Measurements from ENCODE around the gene NEU2.

NEU2 gene

GRCh38 chr2:233032551-233033320 lies at the start of gene NEU2:
TSS of gene NEU2 (plus strand) at chr2:233032672. CDS start at chr2:233032672, 0 bp downstream.
- no peaks in the 10 kb centered on the region for H3K9me3 Mint-ChIP-seq
- peaks cover 6% of the 10 kb centered on the region for H3K27me3 Mint-ChIP-seq (ENCODE audit: low read depth)
- H3K27ac Mint-ChIP-seq = no peak within 1 kb of the TSS
- no peaks in the 10 kb centered on the region for H3K36me3 Mint-ChIP-seq (ENCODE audit: low read depth)
- no peaks in the 10 kb centered on the region for H3K4me1 Mint-ChIP-seq (ENCODE audit: low read depth)
- no peak within 1 kb of the TSS for H3K4me3 Mint-ChIP-seq
- no peak for DNase-seq (ENCODE audit: low spot score)

GRCh38 chr2:232982926-232983668 lies 49.4 kb upstream of the NEU2 start:
- DNase-seq (ENCODE audit: low spot score) = no peak
- no peak overlapping the region for H3K4me3 Mint-ChIP-seq
- no peaks in the 10 kb centered on the region for H3K36me3 Mint-ChIP-seq (ENCODE audit: low read depth)
- H3K27ac Mint-ChIP-seq = no peak overlapping the region
- H3K9me3 Mint-ChIP-seq = no peaks in the 10 kb centered on the region
- H3K27me3 Mint-ChIP-seq (ENCODE audit: low read depth) = peaks cover 8% of the 10 kb centered on the region
- H3K4me1 Mint-ChIP-seq (ENCODE audit: low read depth) = no peaks in the 10 kb centered on the region

DNA sequence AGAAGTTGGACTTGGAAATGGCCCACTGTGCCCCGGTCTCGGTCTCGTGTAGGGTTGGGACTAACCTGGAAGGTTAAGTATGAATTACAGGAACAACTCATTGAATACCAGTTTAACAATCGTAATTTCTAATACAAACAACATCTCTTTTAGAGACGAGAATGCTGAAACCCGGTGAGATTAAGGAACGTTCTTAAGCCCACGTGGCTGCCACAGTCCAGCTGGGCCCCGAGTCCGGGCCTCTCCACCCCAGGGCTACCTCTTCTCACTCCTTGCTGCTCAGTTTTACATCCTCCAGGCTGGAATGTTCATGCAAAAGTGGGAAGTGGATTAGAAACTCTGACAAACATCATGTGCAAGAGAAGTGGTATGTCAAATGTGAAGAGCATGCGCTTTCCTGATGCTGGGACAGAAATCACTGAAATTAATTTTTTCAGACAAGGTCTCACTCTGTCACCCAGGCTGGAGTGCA lies 48.8 kb upstream of the NEU2 start:
- DNase-seq (ENCODE audit: low spot score) = no peak
- Mint-ChIP-seq H3K4me3 (no peak overlapping the region), H3K4me1 (ENCODE audit: low read depth) (no peaks in the 10 kb centered on the region), H3K9me3 (no peaks in the 10 kb centered on the region), H3K36me3 (ENCODE audit: low read depth) (no peaks in the 10 kb centered on the region), H3K27ac (no peak overlapping the region), H3K27me3 (ENCODE audit: low read depth) (peaks cover 10% of the 10 kb centered on the region)

DNA sequence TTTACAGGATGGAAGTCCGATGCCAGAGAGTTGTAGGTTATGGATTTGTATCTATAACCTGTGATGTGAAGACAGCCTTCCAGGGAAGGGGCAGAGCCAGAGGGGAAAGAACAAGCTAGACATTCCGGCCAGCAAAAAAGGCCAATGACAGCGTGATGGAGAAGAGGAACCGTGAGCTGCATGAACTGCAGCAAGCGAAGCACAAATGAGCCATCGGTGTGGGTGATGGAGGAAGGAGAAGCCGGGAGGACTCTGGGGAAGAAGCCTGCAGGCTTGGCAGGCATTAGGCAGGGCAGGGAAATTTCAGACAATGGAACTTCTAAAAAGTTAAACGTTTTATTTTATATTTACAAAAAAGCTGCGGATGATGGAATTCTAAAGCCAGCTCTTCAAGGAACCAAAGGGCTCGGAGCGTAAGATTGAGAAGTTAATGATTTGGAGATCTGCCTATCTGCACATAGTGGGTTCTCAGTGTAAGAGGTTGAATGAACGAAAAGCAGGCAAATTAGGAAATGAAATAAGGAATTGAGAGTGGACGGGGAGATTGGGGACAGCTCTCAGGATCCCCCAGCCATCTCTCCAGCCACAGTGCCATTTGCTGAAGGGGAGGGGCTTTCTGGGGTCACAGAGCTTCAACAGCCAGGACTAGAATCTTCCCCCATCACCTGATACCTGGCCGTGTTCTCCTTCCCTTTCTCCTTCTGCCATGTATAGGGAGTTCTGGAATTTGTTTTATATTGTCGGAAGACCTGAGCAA lies 47.8 kb upstream of the NEU2 start:
- no peak overlapping the region for H3K27ac Mint-ChIP-seq
- DNase-seq (ENCODE audit: low spot score) = no peak
- no peaks in the 10 kb centered on the region for H3K4me1 Mint-ChIP-seq (ENCODE audit: low read depth)

DNA sequence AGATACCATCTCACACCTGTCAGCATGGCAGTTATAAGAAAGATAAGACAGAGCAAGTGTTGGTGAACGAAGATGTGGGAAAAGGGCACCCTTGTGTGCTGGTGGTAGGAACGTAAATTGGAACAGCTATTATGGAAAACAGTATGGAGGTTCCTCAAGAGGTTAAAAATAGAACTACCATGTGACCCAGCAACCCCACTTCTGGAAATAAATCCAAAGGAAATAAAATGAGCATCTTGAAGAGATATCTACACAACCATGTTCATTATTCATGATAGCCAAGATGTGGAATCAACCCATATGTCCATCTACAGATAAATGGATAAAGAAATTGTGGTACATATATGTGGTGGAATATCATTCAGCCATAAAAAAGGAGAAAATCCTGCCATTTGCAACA lies 46.3 kb upstream of the NEU2 start:
- Mint-ChIP-seq H3K9me3 (no peaks in the 10 kb centered on the region), H3K36me3 (ENCODE audit: low read depth) (no peaks in the 10 kb centered on the region), H3K27me3 (ENCODE audit: low read depth) (peaks cover 24% of the 10 kb centered on the region), H3K27ac (no peak overlapping the region), H3K4me3 (no peak overlapping the region), H3K4me1 (ENCODE audit: low read depth) (no peaks in the 10 kb centered on the region)
- no peak for DNase-seq (ENCODE audit: low spot score)

More for the DNA sequence above, 47.8 kb upstream of the NEU2 start:
- no peaks in the 10 kb centered on the region for H3K36me3 Mint-ChIP-seq (ENCODE audit: low read depth)
- H3K4me3 Mint-ChIP-seq = no peak overlapping the region
- H3K27me3 Mint-ChIP-seq (ENCODE audit: low read depth) = peaks cover 16% of the 10 kb centered on the region
- no peaks in the 10 kb centered on the region for H3K9me3 Mint-ChIP-seq

GRCh38 chr2:232993231-232993821 lies 39.1 kb upstream of the NEU2 start:
- peaks cover 20% of the 10 kb centered on the region for H3K27me3 Mint-ChIP-seq (ENCODE audit: low read depth)
- no peaks in the 10 kb centered on the region for H3K9me3 Mint-ChIP-seq
- no peaks in the 10 kb centered on the region for H3K4me1 Mint-ChIP-seq (ENCODE audit: low read depth)
- DNase-seq (ENCODE audit: low spot score) = no peak
- no peak overlapping the region for H3K27ac Mint-ChIP-seq
- no peaks in the 10 kb centered on the region for H3K36me3 Mint-ChIP-seq (ENCODE audit: low read depth)
- no peak overlapping the region for H3K4me3 Mint-ChIP-seq

GRCh38 chr2:232994446-232994845 lies 38.0 kb upstream of the NEU2 start:
- no peak overlapping the region for H3K4me3 Mint-ChIP-seq
- H3K27me3 Mint-ChIP-seq (ENCODE audit: low read depth) = peaks cover 14% of the 10 kb centered on the region
- no peaks in the 10 kb centered on the region for H3K4me1 Mint-ChIP-seq (ENCODE audit: low read depth)
- H3K9me3 Mint-ChIP-seq = no peaks in the 10 kb centered on the region
- no peak overlapping the region for H3K27ac Mint-ChIP-seq
- no peak for DNase-seq (ENCODE audit: low spot score)
- H3K36me3 Mint-ChIP-seq (ENCODE audit: low read depth) = no peaks in the 10 kb centered on the region

DNA sequence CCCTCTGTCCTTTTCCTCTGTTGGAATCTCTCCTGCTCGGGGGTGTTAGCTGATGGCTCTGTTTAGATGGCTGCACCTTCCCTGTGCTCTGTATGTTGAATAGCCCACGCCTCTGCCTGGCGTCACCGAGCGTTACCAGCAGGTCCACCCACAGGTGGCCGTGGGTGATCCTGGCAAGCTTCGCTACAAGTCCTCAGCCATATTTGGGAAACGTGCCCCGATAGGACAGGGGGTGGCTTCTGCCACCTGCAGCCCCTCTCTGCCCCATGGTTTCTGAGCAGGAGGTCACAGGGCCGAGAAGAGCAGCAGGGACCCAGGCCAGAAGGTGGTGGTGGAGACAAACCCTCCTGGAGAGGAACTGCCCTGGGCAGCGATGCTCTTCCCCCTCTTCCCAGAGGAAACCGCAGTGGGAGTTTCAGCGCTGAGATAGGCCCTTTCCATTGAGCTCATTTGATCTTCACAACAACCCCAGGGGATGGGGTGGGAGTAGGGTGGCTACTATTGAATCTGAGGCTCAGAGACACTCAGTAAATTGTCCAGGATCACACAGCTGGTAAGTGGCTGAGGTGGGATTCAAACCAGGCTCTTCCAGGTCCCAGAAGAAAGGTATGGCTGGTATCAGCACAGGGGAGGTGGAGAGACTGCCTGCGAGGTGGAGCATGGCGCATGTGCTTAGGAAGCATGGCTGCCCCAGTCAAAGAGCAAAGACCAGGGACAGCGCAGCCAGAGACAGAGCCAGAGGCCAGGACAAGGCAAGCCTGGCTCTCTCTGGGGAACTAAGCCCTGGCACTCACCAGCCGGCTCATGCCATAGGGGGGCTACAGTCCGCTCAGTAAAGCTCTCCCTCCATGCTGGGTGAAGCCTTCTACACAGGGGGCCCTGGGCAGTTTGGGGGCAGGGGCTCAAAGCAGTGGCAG lies 34.5 kb upstream of the NEU2 start:
- H3K27me3 Mint-ChIP-seq (ENCODE audit: low read depth) = no peaks in the 10 kb centered on the region
- no peaks in the 10 kb centered on the region for H3K36me3 Mint-ChIP-seq (ENCODE audit: low read depth)
- H3K9me3 Mint-ChIP-seq = no peaks in the 10 kb centered on the region
- H3K4me1 Mint-ChIP-seq (ENCODE audit: low read depth) = no peaks in the 10 kb centered on the region
- no peak overlapping the region for H3K27ac Mint-ChIP-seq
- H3K4me3 Mint-ChIP-seq = no peak overlapping the region
- no peak for DNase-seq (ENCODE audit: low spot score)

DNA sequence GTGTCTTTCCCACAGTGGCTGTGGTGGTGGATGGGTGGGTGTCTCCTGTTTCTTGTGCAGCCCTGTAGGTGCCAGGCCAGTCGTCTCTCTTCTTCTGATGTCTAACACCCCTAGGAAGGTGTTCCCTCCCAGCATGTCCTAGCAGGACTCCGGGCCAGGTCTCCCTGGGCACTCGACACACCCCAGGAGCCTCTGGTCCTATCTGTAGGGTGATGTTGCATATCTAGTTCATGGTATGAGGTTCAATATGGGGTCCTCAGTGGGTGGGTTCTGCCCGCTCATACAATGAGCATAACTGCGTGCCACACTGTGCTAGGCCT lies 33.8 kb upstream of the NEU2 start:
- Mint-ChIP-seq H3K27me3 (ENCODE audit: low read depth) (no peaks in the 10 kb centered on the region), H3K4me3 (no peak overlapping the region), H3K9me3 (no peaks in the 10 kb centered on the region), H3K27ac (no peak overlapping the region), H3K4me1 (ENCODE audit: low read depth) (no peaks in the 10 kb centered on the region), H3K36me3 (ENCODE audit: low read depth) (no peaks in the 10 kb centered on the region)
- no peak for DNase-seq (ENCODE audit: low spot score)

DNA sequence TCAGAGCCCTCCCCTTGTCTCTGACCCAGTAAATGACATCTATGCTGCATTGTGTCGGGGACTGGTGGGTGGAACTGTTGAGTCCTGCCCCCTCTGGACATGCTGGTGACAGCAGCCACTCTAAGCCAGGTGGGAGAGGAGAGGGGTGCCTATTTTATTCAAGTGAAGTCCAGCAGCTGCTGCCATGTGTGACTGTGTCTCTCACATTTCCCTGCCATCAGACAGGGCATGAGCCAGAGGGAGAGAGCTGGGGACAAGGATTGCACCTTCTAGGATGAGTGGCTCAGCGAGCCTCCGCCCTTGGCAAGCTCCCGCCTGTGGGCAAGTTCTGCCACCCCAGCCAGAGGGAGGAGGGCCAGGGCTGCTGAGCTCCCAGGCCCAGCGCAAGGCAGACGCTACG lies 33.1 kb upstream of the NEU2 start:
- DNase-seq (ENCODE audit: low spot score) = no peak
- H3K9me3 Mint-ChIP-seq = no peaks in the 10 kb centered on the region
- no peak overlapping the region for H3K4me3 Mint-ChIP-seq
- no peaks in the 10 kb centered on the region for H3K36me3 Mint-ChIP-seq (ENCODE audit: low read depth)
- H3K4me1 Mint-ChIP-seq (ENCODE audit: low read depth) = no peaks in the 10 kb centered on the region
- peaks cover 3% of the 10 kb centered on the region for H3K27me3 Mint-ChIP-seq (ENCODE audit: low read depth)
- H3K27ac Mint-ChIP-seq = no peak overlapping the region

- no peaks in the 10 kb centered on the region for H3K9me3 Mint-ChIP-seq
- H3K4me3 Mint-ChIP-seq = no peak overlapping the region
- no peaks in the 10 kb centered on the region for H3K36me3 Mint-ChIP-seq (ENCODE audit: low read depth)
- no peaks in the 10 kb centered on the region for H3K4me1 Mint-ChIP-seq (ENCODE audit: low read depth)
- H3K27ac Mint-ChIP-seq = no peak overlapping the region
- peaks cover 7% of the 10 kb centered on the region for H3K27me3 Mint-ChIP-seq (ENCODE audit: low read depth)
- DNase-seq (ENCODE audit: low spot score) = no peak
Observed at GRCh38 chr2:233000886-233001750, 31.4 kb upstream of the NEU2 start.

DNA sequence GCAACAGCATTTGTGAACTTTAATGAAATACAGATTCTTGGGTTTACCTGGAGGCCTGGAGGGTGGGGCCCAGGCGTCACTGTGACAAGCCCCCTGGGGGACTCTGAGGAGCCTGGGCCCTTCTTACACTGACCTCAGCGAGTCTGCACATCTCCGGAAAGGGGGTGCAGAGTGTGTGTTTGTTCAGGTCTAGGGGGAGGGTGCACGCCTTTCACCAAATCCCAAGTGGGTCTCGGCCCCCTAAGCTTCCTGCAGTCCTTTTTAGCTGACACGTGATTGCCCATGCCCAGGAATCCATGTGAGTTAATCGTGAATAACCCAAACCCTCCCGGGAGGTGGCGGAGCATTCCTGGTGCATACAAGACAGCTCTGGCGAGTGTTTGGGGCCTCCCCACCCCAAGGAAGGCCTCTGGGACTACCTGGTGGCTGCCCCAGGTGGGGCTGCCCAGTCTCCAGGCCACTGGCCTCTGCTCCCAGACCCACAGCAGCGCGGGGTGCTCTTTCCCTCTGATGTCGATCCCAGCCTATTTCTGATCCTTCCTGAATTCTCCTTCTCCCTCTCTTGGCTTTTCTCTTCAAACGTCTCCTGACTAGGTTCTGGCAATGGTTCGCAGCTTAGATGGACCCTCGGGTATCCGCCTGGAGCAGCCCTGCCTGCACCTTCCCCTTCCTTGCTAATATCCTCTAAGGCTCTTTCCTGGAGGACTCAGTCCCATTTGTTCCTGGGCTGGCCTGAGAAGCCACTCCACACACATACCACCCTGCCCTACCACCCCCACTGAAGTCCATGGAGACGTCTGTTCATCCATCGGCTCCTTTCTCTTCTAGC lies 29.4 kb upstream of the NEU2 start:
- peaks cover 7% of the 10 kb centered on the region for H3K27me3 Mint-ChIP-seq (ENCODE audit: low read depth)
- H3K4me1 Mint-ChIP-seq (ENCODE audit: low read depth) = no peaks in the 10 kb centered on the region
- H3K36me3 Mint-ChIP-seq (ENCODE audit: low read depth) = no peaks in the 10 kb centered on the region
- H3K27ac Mint-ChIP-seq = no peak overlapping the region
- no peak for DNase-seq (ENCODE audit: low spot score)
- H3K9me3 Mint-ChIP-seq = no peaks in the 10 kb centered on the region
- H3K4me3 Mint-ChIP-seq = no peak overlapping the region
